HepG2 (cell line): ENCODE data around the gene PEAK1.

Experiments
- FOXP1 ChIP-seq, 2 experiments: fragments of 450-650 bp in 1 of 2; IDR thresholded peaks; 2 replicates each; pipeline ENCODE4 v1.6.1; 2017 to 2018; ENCODE audit warnings: antibody characterized with exemption in 1 of 2
- NFYB ChIP-seq: sonication (generic); formaldehyde crosslinking; IDR thresholded peaks from 2 replicates; pipeline ENCODE4 v1.4.0; 2020; ENCODE audit warnings: missing genetic modification reagents
- POLR2AphosphoS5 ChIP-seq: IDR thresholded peaks from 2 replicates; pipeline ENCODE4 v1.6.1; 2012; ENCODE audit warnings: low read depth, low read length
- RAD21 ChIP-seq: fragments of 450-650 bp; formaldehyde crosslinking; IDR thresholded peaks from 2 replicates; pipeline ENCODE4 v1.5.0; 2020; ENCODE audit warnings: mild to moderate bottlenecking
- SUZ12 ChIP-seq: fragments of 150-350 bp; IDR thresholded peaks from 2 replicates; pipeline ENCODE4 v1.6.1; 2014; ENCODE audit warnings: low read depth, low read length
- TBP ChIP-seq: sonication (generic); formaldehyde crosslinking; IDR thresholded peaks from 2 replicates; pipeline ENCODE4 v1.5.0; 2020; ENCODE audit warnings: missing genetic modification reagents
- THYN1 ChIP-seq: sonication (generic); formaldehyde crosslinking; IDR thresholded peaks from 2 replicates; pipeline ENCODE4 v1.8.1; 2023; ENCODE audit warnings: low read depth, mild to moderate bottlenecking, moderate library complexity, missing genetic modification reagents, borderline replicate concordance
- ZNF317 ChIP-seq: sonication (generic); formaldehyde crosslinking; IDR thresholded peaks from 2 replicates; pipeline ENCODE4 v1.5.0; 2020; ENCODE audit warnings: mild to moderate bottlenecking, missing genetic modification reagents
- TF ChIP-seq, protein P1 (sequence below): sonication (generic); formaldehyde crosslinking; IDR thresholded peaks from 2 replicates; pipeline ENCODE4 v1.8.0; 2022; ENCODE audit warnings: missing genetic modification reagents, low read depth, mild to moderate bottlenecking, borderline replicate concordance
- TF ChIP-seq, protein P2 (sequence below), 2 experiments: fragments of 450-650 bp in 1 of 2; sonication (generic) in 1 of 2; formaldehyde crosslinking in 1 of 2; IDR thresholded peaks; 2 replicates each; pipeline versions ENCODE4 v1.6.1 to v1.8.0; 2016 to 2022; ENCODE audit warnings: antibody characterized with exemption in 1 of 2, mild to moderate bottlenecking in 1 of 2, missing genetic modification reagents in 1 of 2

DNA sequence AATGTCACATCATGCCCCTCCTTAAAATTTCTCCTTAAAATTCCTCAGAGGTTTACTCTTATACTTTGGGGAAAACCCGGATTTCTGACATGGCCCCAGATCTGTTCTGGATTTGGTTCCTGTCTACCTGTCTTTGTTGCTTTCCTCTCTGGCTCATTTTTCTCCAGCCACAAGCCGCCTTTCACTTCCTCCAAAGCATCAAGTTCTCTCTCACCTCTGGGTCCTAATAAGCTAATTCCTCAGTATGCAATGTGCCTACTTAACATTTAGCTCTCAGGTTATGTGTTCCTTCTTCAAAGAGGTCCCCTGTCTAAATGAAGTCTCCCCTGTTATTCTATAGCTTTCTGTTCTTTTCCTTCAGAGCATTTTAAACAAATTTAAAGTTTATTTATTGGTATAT, 16.9 kb upstream of the PEAK1 start:
- TF ChIP-seq RAD21 (no peak), POLR2AphosphoS5 (no peak), NFYB (CRISPR knock-in tag) (no peak), THYN1 (no peak), TBP (CRISPR knock-in tag) (no peak), FOXP1 (IDR thresholded peaks at IDR 0.05) (no peak), FOXP1 (CRISPR knock-in tag; IDR thresholded peaks at IDR 0.05) (no peak), ZNF317 (CRISPR knock-in tag) (no peak), SUZ12 (no peak)
- TF ChIP-seq, protein P1, sequence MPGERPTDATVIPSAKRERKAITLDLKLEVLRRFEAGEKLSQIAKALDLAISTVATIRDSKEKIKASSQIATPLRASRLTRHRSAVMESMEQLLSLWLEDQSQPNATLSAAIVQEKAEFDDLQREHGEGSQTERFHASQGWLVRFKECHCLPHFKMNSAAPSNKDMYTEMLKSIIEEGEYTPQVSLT (CRISPR knock-in tag), result no peak
- TF ChIP-seq, protein P2, sequence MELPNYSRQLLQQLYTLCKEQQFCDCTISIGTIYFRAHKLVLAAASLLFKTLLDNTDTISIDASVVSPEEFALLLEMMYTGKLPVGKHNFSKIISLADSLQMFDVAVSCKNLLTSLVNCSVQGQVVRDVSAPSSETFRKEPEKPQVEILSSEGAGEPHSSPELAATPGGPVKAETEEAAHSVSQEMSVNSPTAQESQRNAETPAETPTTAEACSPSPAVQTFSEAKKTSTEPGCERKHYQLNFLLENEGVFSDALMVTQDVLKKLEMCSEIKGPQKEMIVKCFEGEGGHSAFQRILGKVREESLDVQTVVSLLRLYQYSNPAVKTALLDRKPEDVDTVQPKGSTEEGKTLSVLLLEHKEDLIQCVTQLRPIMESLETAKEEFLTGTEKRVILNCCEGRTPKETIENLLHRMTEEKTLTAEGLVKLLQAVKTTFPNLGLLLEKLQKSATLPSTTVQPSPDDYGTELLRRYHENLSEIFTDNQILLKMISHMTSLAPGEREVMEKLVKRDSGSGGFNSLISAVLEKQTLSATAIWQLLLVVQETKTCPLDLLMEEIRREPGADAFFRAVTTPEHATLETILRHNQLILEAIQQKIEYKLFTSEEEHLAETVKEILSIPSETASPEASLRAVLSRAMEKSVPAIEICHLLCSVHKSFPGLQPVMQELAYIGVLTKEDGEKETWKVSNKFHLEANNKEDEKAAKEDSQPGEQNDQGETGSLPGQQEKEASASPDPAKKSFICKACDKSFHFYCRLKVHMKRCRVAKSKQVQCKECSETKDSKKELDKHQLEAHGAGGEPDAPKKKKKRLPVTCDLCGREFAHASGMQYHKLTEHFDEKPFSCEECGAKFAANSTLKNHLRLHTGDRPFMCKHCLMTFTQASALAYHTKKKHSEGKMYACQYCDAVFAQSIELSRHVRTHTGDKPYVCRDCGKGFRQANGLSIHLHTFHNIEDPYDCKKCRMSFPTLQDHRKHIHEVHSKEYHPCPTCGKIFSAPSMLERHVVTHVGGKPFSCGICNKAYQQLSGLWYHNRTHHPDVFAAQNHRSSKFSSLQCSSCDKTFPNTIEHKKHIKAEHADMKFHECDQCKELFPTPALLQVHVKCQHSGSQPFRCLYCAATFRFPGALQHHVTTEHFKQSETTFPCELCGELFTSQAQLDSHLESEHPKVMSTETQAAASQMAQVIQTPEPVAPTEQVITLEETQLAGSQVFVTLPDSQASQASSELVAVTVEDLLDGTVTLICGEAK (IDR thresholded peaks at IDR 0.05), result no peak
- TF ChIP-seq, protein P2 (CRISPR knock-in tag; IDR thresholded peaks at IDR 0.05), result no peak
